Measurements from ENCODE around the gene PDIA5.

DNA sequence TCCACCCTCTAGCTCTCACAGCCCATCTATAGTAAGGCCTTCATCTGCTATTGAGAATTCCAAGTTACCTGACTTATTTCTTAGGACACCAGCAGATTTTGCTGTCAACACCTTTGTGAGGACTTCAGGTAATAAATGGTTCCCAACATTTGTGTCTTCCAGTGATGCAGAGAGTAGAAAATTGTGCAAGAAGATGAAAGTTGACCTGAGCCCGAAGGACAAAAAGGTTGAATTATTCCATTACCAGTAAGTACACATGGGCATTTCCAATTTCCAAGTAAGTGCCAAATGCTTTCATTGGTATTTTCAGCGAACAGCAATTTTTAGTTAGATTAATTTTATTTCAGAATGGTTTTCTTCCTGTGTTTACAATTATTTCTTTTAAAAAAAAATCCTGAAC is 35.4 kb downstream of the PDIA5 start:
- TF ChIP-seq, protein P1, sequence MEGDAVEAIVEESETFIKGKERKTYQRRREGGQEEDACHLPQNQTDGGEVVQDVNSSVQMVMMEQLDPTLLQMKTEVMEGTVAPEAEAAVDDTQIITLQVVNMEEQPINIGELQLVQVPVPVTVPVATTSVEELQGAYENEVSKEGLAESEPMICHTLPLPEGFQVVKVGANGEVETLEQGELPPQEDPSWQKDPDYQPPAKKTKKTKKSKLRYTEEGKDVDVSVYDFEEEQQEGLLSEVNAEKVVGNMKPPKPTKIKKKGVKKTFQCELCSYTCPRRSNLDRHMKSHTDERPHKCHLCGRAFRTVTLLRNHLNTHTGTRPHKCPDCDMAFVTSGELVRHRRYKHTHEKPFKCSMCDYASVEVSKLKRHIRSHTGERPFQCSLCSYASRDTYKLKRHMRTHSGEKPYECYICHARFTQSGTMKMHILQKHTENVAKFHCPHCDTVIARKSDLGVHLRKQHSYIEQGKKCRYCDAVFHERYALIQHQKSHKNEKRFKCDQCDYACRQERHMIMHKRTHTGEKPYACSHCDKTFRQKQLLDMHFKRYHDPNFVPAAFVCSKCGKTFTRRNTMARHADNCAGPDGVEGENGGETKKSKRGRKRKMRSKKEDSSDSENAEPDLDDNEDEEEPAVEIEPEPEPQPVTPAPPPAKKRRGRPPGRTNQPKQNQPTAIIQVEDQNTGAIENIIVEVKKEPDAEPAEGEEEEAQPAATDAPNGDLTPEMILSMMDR (IDR thresholded peaks at IDR 0.05), result no peak
- TF ChIP-seq EP300 (IDR thresholded peaks at IDR 0.05), result no peak
